HepG2 (cell line): ENCODE results near the gene CASS4. TPM values are rescaled to one million over a fixed set of nuclear protein-coding genes. Genes with fewer than 3 reads are reported as not detected.
A peak's percentile ranks its signal among the peaks of the same experiment; 100 is the strongest.

Source experiments
- KLF15 ChIP-seq: sonication (generic); formaldehyde crosslinking; IDR thresholded peaks from 2 replicates; pipeline ENCODE4 v1.8.1; 2023; ENCODE audit warnings: borderline replicate concordance, mild to moderate bottlenecking, inconsistent platforms, missing genetic modification reagents, mixed read lengths
- MZF1 ChIP-seq: sonication (generic); formaldehyde crosslinking; IDR thresholded peaks from 2 replicates; pipeline ENCODE4 v1.8.1; 2023; ENCODE audit warnings: mild to moderate bottlenecking, missing genetic modification reagents, borderline replicate concordance
- NCOA2 ChIP-seq: sonication (generic); formaldehyde crosslinking; IDR thresholded peaks from 2 replicates; pipeline ENCODE4 v1.8.0; 2022; ENCODE audit warnings: inconsistent platforms
- SATB2 ChIP-seq: sonication (generic); formaldehyde crosslinking; IDR thresholded peaks from 2 replicates; pipeline ENCODE4 v1.5.0; 2020; ENCODE audit warnings: missing genetic modification reagents
- ZFP36L2 ChIP-seq: sonication (generic); formaldehyde crosslinking; IDR thresholded peaks from 2 replicates; pipeline ENCODE4 v1.4.0; 2020; ENCODE audit warnings: missing genetic modification reagents
- ZNF10 ChIP-seq: sonication (generic); formaldehyde crosslinking; IDR thresholded peaks from 2 replicates; pipeline ENCODE4 v1.4.0; 2020; ENCODE audit warnings: mild to moderate bottlenecking, low read depth, missing genetic modification reagents, borderline replicate concordance
- ZNF510 ChIP-seq: sonication (generic); formaldehyde crosslinking; IDR thresholded peaks from 2 replicates; pipeline ENCODE4 v1.4.0; 2020; ENCODE audit warnings: low read depth, mild to moderate bottlenecking, missing genetic modification reagents
- ZNF552 ChIP-seq: sonication (generic); formaldehyde crosslinking; IDR thresholded peaks from 2 replicates; pipeline ENCODE4 v1.9.0; 2022; ENCODE audit warnings: missing genetic modification reagents, mild to moderate bottlenecking, borderline replicate concordance
- ZSCAN31 ChIP-seq: sonication (generic); formaldehyde crosslinking; IDR thresholded peaks from 2 replicates; pipeline ENCODE4 v1.5.0; 2020; ENCODE audit warnings: low read depth, mild to moderate bottlenecking, missing genetic modification reagents
- polyA plus RNA-seq, 8 experiments: library from polyadenylated mRNA; depleted of rRNA in 3 of 8; stranded (reverse) in 7 of 8; unstranded in 1 of 8; fragments of >200 nt; fragmentation: Illumina TruSeq in 4 of 8; extraction: Trizol in 4 of 8; gene quantifications; 2 replicates each; pipeline versions ENCODE4 v1.2.1 to v1.2.3, GENCODE V29; 2011 to 2016; ENCODE audit warnings: low read depth in 4 of 8, missing spikeins in 1 of 8, mixed read lengths in 1 of 8; ENCODE audit not compliant: insufficient read depth in 1 of 8
- total RNA-seq, 5 experiments: library from RNA; depleted of rRNA; stranded (reverse); fragments of >200 nt; fragmentation: Illumina TruSeq; extraction: Trizol; gene quantifications; 2 replicates each; pipeline ENCODE4 v1.2.3, GENCODE V29; 2016; ENCODE audit warnings: low read depth in 1 of 5
- TF ChIP-seq, protein P1 (sequence below): sonication (generic); formaldehyde crosslinking; IDR thresholded peaks from 2 replicates; pipeline ENCODE4 v1.5.0; 2020; ENCODE audit warnings: missing genetic modification reagents
- TF ChIP-seq, protein P2 (sequence below): sonication (generic); formaldehyde crosslinking; IDR thresholded peaks from 2 replicates; pipeline ENCODE4 v1.5.0; 2020; ENCODE audit warnings: mild to moderate bottlenecking, missing genetic modification reagents
- TF ChIP-seq, protein P3 (sequence below): sonication (generic); formaldehyde crosslinking; IDR thresholded peaks from 2 replicates; pipeline ENCODE4 v1.5.0; 2020; ENCODE audit warnings: mild to moderate bottlenecking, missing genetic modification reagents, borderline replicate concordance
- TF ChIP-seq, protein P4 (sequence below): sonication (generic); formaldehyde crosslinking; IDR thresholded peaks from 2 replicates; pipeline ENCODE4 v1.9.0; 2021; ENCODE audit warnings: missing genetic modification reagents, mild to moderate bottlenecking, borderline replicate concordance
- TF ChIP-seq, protein P5 (sequence below): IDR thresholded peaks from 2 replicates; pipeline ENCODE4 v1.4.0; 2020; ENCODE audit warnings: mild to moderate bottlenecking, missing genetic modification reagents

The CASS4 gene
- total and polyA plus RNA-seq, 2 of the 13 experiments (the other 11 are each of a cell fraction or from before 2014, with no cell fraction given) = 0.17 to 0.49 TPM

DNA sequence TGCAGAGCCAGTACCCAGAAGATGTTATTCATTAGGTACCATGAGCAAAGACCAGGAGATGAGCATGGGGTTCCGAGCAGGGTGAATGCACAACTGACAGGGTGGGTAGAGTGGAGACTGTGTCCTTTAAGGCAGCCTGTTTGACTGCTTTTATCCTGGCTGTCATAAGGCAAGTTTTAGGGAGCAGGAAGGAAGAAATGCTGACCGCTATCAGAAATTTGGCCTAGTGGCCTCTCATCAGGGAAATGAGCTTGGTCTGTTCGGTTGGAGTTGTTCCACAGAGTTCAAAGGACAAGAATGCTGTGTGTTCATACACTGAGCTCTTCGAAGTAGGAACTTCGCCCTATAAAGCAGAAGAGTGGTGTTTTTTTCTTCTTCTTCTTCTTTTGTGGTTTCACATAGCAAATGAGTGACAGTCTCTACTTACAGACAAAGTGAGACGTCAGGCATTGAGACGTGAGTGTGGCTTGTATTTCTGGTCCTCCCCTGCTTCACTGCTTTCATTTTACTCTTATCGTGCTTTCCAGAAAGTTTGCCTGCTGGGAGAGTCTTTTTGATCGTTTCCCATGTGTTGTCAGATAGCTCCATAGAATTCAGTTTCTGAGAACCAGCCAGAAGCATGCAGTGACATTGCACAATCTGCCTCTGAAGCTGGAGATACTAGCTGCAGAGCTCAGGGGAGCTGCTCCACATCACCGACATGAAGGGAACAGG is at the start of gene CASS4 (continued):
- TF ChIP-seq ZFP36L2 (CRISPR knock-in tag) (no peak), SATB2 (CRISPR knock-in tag) (no peak), ZNF510 (CRISPR knock-in tag) (no peak), ZNF552 (CRISPR knock-in tag) (no peak), NCOA2 (CRISPR knock-in tag) (no peak), MZF1 (CRISPR knock-in tag) (no peak), ZSCAN31 (CRISPR knock-in tag) (no peak), KLF15 (no peak), ZNF10 (CRISPR knock-in tag) (no peak)
- TF ChIP-seq, protein P1, sequence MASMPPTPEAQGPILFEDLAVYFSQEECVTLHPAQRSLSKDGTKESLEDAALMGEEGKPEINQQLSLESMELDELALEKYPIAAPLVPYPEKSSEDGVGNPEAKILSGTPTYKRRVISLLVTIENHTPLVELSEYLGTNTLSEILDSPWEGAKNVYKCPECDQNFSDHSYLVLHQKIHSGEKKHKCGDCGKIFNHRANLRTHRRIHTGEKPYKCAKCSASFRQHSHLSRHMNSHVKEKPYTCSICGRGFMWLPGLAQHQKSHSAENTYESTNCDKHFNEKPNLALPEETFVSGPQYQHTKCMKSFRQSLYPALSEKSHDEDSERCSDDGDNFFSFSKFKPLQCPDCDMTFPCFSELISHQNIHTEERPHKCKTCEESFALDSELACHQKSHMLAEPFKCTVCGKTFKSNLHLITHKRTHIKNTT = no peak
- TF ChIP-seq, protein P2, sequence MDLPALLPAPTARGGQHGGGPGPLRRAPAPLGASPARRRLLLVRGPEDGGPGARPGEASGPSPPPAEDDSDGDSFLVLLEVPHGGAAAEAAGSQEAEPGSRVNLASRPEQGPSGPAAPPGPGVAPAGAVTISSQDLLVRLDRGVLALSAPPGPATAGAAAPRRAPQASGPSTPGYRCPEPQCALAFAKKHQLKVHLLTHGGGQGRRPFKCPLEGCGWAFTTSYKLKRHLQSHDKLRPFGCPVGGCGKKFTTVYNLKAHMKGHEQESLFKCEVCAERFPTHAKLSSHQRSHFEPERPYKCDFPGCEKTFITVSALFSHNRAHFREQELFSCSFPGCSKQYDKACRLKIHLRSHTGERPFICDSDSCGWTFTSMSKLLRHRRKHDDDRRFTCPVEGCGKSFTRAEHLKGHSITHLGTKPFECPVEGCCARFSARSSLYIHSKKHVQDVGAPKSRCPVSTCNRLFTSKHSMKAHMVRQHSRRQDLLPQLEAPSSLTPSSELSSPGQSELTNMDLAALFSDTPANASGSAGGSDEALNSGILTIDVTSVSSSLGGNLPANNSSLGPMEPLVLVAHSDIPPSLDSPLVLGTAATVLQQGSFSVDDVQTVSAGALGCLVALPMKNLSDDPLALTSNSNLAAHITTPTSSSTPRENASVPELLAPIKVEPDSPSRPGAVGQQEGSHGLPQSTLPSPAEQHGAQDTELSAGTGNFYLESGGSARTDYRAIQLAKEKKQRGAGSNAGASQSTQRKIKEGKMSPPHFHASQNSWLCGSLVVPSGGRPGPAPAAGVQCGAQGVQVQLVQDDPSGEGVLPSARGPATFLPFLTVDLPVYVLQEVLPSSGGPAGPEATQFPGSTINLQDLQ = no peak
- TF ChIP-seq, protein P3, sequence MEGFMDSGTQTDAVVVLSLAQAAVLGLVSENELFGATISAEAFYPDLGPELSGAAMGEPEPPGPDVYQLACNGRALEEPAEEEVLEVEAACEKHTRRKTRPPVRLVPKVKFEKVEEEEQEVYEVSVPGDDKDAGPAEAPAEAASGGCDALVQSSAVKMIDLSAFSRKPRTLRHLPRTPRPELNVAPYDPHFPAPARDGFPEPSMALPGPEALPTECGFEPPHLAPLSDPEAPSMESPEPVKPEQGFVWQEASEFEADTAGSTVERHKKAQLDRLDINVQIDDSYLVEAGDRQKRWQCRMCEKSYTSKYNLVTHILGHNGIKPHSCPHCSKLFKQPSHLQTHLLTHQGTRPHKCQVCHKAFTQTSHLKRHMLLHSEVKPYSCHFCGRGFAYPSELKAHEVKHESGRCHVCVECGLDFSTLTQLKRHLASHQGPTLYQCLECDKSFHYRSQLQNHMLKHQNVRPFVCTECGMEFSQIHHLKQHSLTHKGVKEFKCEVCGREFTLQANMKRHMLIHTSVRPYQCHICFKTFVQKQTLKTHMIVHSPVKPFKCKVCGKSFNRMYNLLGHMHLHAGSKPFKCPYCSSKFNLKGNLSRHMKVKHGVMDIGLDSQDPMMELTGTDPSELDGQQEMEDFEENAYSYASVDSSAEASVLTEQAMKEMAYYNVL (CRISPR knock-in tag) = peak; percentile 54; the same call in 1 of the 2 replicates
- TF ChIP-seq, protein P4, sequence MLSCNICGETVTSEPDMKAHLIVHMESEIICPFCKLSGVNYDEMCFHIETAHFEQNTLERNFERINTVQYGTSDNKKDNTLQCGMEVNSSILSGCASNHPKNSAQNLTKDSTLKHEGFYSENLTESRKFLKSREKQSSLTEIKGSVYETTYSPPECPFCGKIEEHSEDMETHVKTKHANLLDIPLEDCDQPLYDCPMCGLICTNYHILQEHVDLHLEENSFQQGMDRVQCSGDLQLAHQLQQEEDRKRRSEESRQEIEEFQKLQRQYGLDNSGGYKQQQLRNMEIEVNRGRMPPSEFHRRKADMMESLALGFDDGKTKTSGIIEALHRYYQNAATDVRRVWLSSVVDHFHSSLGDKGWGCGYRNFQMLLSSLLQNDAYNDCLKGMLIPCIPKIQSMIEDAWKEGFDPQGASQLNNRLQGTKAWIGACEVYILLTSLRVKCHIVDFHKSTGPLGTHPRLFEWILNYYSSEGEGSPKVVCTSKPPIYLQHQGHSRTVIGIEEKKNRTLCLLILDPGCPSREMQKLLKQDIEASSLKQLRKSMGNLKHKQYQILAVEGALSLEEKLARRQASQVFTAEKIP = no peak
- TF ChIP-seq, protein P5, sequence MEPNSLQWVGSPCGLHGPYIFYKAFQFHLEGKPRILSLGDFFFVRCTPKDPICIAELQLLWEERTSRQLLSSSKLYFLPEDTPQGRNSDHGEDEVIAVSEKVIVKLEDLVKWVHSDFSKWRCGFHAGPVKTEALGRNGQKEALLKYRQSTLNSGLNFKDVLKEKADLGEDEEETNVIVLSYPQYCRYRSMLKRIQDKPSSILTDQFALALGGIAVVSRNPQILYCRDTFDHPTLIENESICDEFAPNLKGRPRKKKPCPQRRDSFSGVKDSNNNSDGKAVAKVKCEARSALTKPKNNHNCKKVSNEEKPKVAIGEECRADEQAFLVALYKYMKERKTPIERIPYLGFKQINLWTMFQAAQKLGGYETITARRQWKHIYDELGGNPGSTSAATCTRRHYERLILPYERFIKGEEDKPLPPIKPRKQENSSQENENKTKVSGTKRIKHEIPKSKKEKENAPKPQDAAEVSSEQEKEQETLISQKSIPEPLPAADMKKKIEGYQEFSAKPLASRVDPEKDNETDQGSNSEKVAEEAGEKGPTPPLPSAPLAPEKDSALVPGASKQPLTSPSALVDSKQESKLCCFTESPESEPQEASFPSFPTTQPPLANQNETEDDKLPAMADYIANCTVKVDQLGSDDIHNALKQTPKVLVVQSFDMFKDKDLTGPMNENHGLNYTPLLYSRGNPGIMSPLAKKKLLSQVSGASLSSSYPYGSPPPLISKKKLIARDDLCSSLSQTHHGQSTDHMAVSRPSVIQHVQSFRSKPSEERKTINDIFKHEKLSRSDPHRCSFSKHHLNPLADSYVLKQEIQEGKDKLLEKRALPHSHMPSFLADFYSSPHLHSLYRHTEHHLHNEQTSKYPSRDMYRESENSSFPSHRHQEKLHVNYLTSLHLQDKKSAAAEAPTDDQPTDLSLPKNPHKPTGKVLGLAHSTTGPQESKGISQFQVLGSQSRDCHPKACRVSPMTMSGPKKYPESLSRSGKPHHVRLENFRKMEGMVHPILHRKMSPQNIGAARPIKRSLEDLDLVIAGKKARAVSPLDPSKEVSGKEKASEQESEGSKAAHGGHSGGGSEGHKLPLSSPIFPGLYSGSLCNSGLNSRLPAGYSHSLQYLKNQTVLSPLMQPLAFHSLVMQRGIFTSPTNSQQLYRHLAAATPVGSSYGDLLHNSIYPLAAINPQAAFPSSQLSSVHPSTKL (CRISPR knock-in tag) = peak; percentile 30; the same call in 1 of the 2 replicates
